Liver (tissue), 3 donors: ENCODE data around the gene AFF2.

Experiments
- CTCF ChIP-seq: fragments of 150-350 bp; IDR thresholded peaks from 2 replicates; pipeline ENCODE4 v1.5.1; 2017; ENCODE audit warnings: improper control_type of control experiment, low read depth, low read length; ENCODE audit not compliant: missing input control
- GABPA ChIP-seq, 2 donors: IDR thresholded peaks in 1 of 2; conservative IDR thresholded peaks in 1 of 2; 2 replicates each; pipeline ENCODE4 v1.6.1; 2016; ENCODE audit warnings: antibody characterized with exemption in 2 of 2, mild to moderate bottlenecking in 1 of 2, moderate library complexity in 1 of 2
- MAX ChIP-seq: IDR thresholded peaks from 2 replicates; pipeline ENCODE4 v1.6.1; 2016; ENCODE audit warnings: antibody characterized with exemption
- RAD21 ChIP-seq, 2 donors: IDR thresholded peaks; 2 replicates each; pipeline ENCODE4 v1.6.1; 2016; ENCODE audit warnings: antibody characterized with exemption in 2 of 2, mild to moderate bottlenecking in 2 of 2
- SP1 ChIP-seq: IDR thresholded peaks from 2 replicates; pipeline ENCODE4 v1.6.1; 2018; ENCODE audit warnings: antibody characterized with exemption, mild to moderate bottlenecking
- ZBTB33 ChIP-seq: IDR thresholded peaks from 2 replicates; pipeline ENCODE4 v1.6.1; 2016; ENCODE audit warnings: antibody characterized with exemption
- TF ChIP-seq, protein P1 (sequence below): IDR thresholded peaks from 2 replicates; pipeline ENCODE4 v1.6.1; 2016; ENCODE audit warnings: antibody characterized with exemption
- donor health status: healthy.
- donor health status: healthy.

DNA sequence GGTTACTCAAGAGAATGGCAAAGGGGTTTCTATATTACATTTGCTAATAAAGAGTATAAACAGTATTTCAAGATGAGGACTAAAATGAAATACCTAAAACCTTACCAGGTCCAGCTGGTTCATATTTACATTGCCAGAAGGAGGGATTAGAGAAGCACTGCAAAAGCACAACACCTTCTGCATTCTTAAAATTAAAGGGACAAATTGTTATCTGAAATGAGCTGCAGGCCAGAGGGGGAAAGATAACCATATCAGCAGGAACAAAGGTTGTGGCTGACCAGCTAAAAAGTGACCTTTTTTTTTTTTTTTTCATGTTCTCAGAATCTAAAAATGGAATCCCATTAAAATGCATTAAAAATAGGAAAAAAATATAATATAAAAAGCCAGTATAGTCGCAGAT is 39.7 kb downstream of the AFF2 start:
- no peak for TF ChIP-seq ZBTB33
- no peak for TF ChIP-seq SP1
- no peak for TF ChIP-seq CTCF
- TF ChIP-seq RAD21 (IDR thresholded peaks at IDR 0.05): no peak
- TF ChIP-seq GABPA (IDR thresholded peaks at IDR 0.05 in 1 of 2, conservative IDR thresholded peaks at IDR 0.05 in 1 of 2): no peak
- TF ChIP-seq, protein P1, sequence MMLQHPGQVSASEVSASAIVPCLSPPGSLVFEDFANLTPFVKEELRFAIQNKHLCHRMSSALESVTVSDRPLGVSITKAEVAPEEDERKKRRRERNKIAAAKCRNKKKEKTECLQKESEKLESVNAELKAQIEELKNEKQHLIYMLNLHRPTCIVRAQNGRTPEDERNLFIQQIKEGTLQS: no peak
- TF ChIP-seq MAX: no peak
